Stimulated activated CD8-positive, alpha-beta memory T cell treated with anti-CD3 and anti-CD28 coated beads, Interleukin-15, amount 100 ng/mL, for 1 hour (primary cell): ENCODE data around the gene FZD4.
"Not testable (repeated sequence)": the region's sequence is repeated elsewhere in the genome, so short reads cannot be mapped to it uniquely, and the experiment has no call there.

ENCODE experiments used
- DNase-seq: peaks from one replicate; pipeline ENCODE4 v3.0.0-alpha.2; 2020; ENCODE audit warnings: low read depth

FZD4 gene

DNA sequence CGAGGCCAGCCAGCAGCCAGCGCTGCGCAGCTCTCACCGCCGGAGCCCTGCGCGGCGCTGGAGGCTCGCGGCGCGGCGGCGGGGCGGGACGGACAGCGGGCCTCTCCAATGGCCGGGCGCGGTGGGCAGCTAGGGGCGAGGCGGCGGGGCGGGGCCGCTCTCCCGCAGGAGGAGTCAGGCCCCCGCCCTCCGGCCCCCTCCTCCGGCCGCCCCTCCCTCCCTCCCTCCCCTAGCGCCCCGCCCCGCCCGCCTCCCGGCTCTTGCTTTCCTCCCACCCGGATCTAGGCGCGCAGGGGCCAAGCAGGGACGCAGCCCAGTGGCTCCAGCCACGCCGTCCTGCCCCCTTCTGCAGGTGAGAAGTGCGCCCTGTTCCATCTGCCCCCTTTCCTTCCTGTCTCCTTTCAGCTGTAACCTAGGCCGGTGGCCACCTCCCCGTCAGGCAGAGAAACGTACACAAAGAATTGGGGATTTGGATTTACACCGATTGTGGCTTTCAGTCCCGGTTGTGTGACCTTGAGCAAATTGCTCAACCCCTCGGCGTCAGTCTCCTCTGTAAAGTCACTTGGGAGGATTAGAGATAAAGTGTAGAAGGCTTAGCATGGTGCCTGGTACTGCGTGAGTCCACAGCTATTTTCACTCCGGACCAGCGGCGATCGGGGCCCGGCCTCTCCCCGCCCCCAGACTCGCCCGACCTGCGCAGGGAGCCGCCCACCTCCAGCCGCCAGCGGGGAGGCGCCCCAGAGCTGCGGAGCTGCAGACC is at the start of gene FZD4:
TSS of gene FZD4 (minus strand) at position 35 of the 760 bp plus-strand sequence. CDS start 310 bp downstream, outside the sequence.
- no peak for DNase-seq

DNA sequence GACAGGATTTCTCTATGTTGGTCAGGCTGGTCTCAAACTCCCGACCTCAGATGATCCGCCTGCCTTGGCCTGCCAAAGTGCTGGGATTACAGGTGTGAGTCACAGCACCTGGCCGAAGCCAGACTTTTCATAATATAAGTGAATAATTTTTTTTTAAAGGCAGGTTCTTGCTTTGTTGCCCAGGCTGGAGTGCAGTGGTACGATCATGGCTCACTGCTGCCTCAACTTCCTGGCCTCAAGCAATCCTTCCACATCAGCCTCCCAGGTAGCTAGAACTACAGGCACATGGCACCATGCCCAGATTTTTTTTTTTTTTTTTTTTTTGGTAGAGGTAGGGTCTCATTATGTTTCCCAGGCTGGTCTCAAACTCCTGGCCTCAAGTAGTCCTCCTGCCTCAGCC is 49.1 kb upstream of the FZD4 start:
- DNase-seq = not testable (repeated sequence)

DNA sequence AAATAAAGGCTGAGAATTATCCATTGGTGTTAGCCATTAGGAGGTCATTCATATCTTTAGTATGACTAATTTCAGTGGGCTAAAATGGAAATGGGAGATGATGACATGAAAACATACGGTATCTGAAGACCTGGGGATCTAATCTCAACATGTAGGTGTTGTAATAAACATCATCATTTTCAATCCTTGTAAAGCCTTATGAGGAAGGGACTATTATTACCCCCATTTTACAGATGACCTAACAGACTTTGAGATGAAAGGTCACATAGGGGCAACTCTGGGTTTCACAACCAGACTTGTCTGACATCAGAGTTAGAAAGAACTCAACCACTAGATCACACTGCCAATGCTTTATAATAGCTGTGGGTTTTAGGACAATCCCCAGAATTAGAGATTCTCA is 47.7 kb upstream of the FZD4 start:
- no peak for DNase-seq

DNA sequence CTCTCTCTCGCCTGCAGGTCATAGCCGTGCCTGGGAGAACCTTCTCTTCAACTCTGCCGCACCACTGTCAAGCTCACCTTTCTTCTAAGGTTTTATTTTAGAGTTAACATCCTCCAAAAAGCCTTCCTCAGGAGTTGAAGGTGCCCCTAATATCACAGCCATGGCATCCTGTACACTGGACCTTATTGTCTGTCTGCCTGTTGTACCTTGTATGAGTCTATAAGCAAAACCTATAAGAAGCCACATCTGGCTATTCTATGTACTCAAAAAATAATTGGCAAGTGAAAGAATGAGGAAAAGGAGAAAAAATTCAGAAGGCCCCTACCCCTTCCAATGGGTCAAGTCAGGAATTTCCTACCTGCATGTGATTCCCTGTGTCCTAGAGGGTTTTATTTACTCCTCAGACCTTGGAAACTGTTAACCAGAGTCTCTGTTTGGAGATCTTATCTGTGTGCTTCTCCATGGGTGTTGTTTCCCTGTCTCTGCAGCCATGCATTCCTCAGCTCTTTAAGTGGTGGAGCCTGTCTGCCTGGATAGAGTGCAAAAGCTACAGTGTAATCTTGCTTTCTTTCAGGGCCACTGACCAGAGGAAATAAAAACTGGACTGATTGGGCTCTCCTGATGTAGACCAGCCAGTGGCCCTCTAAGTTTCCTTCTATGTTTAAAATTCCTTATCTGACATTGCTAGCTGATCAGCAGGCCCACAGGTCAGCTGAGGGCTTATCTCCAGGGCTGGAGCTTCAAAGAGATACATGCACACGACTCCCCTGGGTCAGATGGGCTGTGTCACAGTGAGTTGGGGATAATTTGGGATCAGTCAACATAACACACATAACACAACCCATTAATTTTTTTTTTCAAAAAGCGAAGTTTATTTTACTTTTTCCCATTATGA is 44.9 kb upstream of the FZD4 start:
- no peak for DNase-seq

DNA sequence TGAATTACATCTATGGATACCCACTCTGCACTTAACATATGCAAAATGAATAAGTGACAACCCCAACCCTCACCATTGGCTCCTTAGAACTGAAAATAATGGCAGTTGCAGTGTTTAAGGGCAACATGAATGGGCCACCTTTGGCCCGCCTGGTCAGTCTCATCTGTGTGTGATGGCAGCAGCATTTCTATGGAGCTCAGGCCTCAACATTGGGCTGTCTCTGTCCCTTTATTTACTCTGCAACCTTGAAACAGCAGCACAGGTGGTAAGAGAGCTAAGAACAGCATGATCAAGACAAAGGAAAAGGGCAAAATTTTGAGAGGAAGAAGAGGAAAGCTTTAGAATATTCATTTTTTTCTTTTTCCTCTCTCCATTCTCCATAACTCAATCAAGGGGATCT is 44.2 kb upstream of the FZD4 start:
- DNase-seq = no peak

DNA sequence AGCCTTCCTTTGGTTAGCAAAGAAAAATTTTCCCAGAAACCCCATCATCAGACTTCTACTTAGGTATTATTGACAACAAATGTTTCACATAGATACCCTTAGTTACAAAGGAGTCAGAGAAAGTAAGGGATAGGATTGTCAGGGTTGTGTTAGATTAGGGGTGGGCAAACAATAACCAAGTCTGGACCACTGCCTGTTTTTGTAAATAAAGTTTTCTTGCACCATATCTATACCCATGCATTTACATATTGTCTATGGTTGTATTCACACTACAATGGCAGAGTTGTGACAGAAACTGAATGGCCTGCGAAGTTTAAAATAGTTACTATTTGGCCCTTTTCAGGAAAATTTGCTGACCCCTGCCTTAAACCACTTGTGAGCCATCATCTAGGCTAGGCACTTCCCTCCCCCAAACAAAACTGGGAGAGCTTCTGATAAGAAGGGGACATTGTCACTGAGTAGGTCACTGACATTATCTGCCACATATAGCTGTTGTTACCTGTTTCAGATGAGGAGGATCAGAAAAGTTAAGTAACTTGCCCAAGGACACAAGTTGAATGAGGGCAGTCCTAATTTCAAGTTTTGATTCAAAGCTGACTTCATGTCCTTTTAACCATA is 41.9 kb upstream of the FZD4 start:
- no peak for DNase-seq

DNA sequence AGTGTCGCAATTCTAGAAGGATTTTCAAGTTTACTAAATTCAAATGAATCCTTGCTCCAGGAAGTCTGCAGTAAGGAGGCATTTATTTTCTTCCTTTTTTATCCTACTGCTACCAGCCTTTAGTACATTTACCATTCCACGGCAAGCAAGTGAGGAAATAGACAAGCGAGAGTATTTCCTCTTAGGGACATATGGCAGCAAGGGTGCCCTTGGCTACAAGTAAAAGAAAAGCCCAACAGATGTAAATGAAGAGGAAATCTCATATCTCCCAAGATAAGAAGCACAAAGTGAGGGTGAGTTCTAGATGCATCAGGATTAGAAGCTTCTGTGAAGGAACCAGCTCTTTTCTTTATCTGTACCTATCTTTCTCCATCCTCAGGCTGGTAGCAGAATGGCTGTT is 37.8 kb upstream of the FZD4 start:
- DNase-seq = no peak

DNA sequence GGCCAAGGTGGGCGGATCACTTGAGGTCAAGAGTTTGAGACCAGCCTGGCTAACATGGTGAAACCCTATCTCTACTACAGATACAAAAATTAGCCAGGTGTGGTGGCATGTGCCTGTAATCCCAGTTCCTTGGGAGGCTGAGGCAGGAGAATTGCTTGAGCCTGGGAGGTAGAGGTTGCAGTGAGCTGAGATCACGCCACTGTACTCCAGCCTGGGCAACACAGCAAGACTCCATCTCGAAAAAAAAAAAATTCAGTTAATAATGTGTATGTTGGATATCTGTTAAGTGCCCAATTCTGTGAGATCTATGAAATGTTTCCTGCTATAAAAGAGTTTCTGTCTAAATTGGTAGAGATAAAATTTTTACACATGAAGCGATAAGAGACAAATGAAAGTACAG is 37.1 kb upstream of the FZD4 start:
- DNase-seq = not testable (repeated sequence)

DNA sequence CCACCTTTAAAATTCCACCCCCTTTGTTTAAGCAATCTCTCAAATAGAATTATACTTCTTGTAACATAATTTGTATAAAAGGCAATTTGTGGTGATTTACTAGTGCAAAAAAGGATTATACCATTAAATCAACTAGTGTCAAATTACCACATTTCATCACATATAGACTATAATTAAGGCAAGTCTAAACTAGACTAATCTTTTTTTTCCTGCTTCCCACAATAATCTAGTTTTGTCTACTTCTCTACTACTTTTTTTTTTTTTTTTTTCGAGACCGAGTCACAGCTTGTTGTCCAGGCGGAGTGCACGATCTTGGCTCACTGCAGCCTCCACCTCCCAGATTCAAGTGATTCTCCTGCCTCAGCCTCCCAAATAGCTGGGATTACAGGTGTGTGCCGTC is 36.1 kb upstream of the FZD4 start:
- no peak for DNase-seq

DNA sequence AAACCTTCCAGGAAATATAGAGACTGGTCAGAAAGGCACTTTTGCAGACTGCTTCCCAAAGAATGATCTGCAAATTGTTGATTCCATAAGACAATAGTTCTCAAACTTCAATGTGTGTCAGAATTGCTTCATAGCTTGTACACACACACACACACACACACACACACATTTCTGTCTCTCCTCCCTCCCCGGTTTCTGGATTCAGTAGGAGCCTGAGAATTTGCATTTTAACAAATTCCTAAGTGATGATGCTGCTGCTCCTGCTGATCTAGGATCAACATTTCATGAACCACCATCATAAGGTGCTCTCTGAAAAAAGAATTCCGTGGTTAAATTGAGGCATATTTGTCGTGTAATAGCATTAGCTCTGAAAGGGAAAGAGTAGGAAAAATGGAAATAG is 35.3 kb upstream of the FZD4 start:
- no peak for DNase-seq

DNA sequence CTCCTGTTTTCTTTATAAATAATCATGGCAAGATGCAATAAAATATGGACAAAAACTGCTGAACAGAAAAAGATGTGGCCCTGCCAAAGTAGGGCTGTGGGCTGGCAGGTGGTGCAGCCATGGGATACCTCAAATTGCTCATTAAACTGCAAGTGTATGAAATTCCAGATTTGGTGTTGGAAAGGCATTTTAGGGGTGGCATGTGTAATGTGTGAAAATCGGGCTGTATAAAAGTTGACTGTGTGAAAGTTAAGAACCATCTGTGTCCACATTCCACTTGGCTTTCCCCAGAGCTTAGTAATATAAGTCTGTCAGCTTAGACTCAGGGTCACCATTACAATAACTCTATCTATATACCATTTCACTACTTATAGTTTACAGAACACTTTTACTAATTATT is 34.8 kb upstream of the FZD4 start:
- DNase-seq = no peak

DNA sequence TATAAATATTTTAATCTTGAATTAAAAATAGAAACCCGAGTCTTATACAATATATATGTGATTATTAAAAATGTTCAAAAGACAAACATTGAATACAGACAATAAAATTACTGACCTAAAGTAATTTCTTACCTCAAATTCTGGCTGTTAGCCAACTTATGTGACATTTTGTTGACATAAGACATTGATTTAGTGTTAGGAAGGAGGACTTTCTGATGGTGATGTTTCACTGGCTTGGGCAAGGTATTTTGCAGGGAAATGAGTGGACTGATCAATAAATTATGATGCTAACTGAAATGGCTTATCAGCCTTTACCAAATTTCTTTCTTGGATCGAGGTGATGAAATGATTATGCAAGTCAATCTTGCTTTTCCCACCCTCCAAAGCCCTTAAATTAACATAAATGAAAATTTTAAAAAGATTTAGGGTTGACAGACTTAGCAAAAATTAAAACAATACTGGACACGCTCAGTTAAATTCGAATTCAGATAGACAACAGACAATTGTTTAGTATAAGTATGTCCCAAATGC is 33.2 kb upstream of the FZD4 start:
- DNase-seq = no peak

DNA sequence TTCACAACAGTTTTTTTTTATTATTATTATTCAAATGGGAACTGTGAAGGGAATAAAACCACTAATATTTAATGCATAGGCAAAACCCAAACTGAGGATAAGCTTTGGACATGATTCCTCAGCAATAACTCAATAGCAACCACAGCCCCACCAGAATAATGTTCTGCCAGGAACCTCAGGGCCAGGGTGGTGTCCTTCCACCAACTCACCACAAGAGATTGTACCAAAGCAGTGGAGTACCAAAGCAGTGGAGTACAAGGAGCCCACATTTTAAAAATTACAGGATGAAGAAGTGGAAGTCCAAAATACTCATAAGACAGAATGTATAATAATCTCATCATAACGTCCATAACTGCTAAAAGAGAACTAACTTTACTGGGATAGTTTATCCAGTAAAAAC is 32.5 kb upstream of the FZD4 start:
- DNase-seq = no peak

DNA sequence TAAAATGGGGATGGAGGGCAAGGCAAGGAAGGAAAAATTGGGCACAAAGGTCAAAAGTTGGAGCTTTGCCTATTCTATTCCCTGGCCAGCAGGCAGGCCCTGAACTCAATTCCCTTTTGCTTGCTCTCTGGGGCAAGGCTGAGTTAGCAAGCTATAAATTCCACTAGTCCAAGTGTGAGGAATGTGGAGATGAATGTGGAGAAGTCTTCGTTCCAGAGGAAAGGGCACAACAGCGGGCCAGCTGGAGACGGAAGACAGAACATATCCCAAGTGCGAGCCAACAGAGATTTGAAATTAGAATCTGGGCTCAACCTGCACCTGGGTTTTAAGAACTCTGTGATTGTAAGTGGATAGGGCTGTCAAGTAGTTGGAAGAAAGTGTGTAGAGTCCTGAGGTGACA is 29.5 kb upstream of the FZD4 start:
- DNase-seq = no peak

DNA sequence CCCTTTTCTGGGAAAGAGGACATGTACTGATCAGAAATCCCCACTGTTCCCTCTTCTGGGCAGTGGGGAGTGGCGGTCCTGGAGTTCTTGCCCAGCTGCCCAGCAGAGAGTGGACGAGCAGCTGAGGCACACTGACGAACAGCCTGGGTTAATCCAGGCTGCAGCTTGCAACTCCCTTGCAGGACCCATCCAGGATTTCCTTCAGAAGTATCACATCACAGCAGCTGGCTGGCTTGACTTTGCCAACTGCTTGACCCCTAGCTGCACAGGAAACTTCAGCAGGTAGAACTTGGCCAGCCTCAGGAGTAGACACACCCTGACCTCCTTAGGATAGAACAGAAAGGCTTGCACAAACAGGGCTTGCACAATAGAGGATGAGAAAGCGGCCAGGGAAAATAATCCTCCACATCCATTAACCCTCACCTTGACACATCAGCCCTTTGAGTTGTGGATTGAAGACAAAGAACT is 27.9 kb upstream of the FZD4 start:
- DNase-seq = no peak

DNA sequence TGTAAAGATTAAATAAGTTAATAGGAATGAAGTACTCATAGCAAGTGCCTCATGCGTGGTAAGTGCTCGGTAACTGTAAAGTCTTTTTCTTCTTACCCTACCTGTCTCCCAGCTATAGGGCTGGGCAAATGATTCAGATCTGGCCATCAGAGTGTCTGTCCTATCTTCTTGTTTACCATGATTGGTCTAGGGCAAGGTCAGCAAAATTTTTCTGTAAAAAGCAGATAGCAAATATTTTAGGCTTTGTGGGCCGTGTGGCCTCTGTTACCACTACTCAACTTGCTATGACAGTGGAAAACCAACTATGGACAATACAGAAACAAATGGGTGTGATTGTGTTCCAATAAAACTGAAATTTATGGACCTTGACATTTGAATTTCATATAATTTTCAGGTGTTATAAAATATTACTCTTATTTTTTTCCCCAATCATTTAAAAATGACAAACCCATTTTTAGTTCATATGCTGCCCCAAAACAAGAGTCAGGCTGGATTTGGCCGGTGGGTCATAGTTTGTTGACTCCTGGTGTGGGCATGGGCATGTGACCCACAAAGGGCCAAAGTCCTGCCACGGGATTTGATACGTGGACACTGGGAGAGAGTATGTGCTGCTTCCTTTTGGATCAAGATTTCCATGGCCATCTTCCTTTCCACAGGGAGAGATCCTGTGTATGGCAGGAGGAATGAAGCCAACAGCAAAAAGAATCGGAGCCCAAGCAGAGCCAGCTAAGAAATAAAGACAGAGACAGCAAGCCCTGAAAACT is 26.8 kb upstream of the FZD4 start:
- DNase-seq = no peak

DNA sequence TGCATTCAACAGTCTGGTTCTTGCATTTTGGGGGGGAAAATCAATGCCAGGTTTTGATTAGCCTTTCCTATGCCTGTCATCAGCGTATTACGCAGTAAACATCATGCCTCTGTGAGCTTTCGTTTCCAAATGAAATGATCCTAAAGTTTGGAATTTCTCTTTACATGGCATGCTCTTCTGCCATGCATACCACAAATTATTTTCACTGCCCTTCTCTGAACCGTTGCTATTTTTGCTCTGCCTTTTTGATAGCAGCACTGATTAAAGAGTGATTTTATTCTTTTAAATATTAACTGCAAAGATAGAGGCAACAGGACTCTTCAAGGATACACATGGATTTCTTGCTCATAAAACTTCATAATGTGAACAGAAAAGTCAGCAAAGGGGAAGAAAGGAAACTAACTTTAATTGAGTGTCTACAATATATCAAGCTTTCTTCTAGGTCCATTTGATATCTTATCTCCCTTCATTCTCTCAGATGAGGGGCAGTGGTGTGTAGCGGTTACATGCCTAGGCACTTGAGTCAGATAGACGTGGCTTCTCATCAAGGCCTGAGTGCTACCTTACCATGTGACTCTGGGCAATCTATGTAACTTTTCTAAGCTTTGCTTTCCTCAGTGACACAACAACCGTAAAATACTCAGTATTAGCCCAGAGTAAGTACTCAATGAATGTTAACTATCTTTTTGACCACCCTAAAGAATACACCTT is 25.0 kb upstream of the FZD4 start:
- no peak for DNase-seq

DNA sequence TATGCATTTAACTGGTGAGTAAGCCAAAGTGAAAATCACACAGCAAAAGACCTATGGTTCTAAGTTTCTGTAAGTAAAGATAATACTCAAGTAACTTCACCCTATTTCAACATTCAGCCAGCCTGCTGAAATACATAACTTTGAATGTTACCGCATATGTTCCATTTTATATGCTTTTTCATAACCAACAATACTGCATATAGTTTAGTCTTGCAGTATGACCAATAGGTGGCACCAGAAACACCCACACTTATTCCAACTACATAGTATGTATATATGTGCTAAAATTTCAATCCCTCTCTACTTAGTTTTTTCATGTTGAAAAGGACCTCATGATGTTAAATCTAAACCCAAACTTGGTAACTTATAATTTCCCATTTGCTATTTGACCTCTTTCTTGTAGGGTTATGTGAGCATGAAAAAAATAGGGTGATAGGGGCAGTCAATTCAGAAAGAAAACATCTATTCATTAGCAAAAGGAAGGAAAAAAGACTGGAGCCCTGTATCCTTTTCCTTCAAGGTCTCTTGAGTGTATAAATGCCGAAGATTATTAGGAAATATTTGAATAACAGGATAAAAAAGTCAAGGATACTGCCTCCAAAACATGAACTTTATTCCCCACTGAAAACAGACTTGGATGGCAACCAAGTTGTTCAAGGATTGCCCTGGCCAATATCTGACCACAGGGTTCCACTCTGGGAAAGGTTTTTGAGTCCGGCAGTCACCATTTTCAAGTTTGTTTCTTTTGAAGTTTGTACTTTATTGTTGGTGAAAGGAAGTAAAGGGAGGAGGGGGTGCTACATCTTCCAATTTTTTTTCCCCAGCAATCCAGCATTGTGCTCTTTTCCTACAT is 23.8 kb upstream of the FZD4 start:
- no peak for DNase-seq

DNA sequence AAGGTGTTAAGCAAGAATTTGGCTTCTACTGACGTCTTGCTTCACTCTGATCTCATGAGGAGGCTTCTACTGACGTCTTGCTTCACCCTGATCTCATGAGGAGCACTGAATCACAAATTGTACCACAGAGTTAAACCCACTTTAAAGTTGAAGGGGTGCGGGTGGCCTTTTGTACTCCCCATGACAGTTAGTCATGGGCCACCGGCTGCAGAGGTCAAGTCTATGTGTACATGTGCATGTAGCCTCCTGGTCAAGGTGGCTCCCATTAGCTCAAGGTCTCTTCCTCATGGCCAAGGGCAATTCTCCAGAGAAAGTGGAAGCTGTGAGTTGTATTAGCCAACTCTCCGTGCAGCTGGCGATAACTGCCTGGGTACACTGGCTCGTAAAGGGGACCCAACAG is 23.1 kb upstream of the FZD4 start:
- no peak for DNase-seq

DNA sequence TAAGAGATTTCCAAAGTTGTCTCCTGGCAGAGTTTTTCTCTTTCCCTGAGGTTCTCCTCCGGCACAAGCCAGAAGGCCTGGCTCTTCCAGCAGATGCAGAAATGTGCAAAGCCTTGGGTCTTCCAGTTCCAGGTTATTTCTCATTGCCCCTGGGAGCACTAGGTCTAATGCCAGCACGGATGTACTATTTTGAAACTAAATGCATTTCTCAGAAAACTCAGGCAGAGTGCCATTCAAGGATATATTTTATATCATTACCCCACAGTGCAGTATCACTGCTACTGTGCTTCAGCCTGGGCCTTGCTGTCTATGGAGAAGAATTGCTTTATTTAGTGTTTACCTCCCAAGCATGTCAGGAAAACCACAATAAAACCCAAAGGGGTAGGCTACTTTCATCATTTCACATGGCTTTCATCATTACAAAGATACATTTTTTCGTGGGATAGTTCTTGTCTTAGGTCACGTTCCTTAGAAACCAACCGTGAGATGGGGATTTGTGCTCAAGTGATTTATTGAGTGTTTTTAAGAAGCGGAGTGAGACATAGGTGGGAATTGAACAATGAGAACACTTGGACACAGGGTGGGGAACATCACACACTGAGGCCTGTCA is 22.4 kb upstream of the FZD4 start:
- DNase-seq = no peak
